Endodermal cell (in vitro differentiated cells): Measurements from ENCODE around the gene KIF16B. TPM values are rescaled to one million over a fixed set of nuclear protein-coding genes. Genes with fewer than 3 reads are reported as not detected.

Experiments
- DNase-seq: peaks from one replicate; pipeline ENCODE4 v3.0.0-alpha.2; 2017
- H3K27ac ChIP-seq: 2 replicates; pipeline ENCODE4 v1.5.1; 2013; ENCODE audit warnings: mild to moderate bottlenecking, low read depth, low read length, moderate library complexity
- H3K27me3 ChIP-seq: 2 replicates; pipeline ENCODE4 v1.6.1; 2013; ENCODE audit warnings: mild to moderate bottlenecking, low read length, moderate library complexity; ENCODE audit not compliant: insufficient read depth, control insufficient read depth, poor library complexity, severe bottlenecking
- H3K36me3 ChIP-seq: 2 replicates; pipeline ENCODE4 v1.7.0; 2013; ENCODE audit warnings: mild to moderate bottlenecking, low read length, moderate library complexity; ENCODE audit not compliant: control insufficient read depth, insufficient read depth
- H3K4me1 ChIP-seq: one replicate; pipeline ENCODE4 v1.7.0; 2013; ENCODE audit warnings: low read length; ENCODE audit not compliant: control insufficient read depth, insufficient read depth
- H3K4me3 ChIP-seq: 2 replicates; pipeline ENCODE4 v1.5.1; 2013; ENCODE audit warnings: mild to moderate bottlenecking, low read length, moderate library complexity
- H3K9ac ChIP-seq: 2 replicates; pipeline ENCODE4 v1.6.1; 2013; ENCODE audit warnings: mild to moderate bottlenecking, low read length, moderate library complexity; ENCODE audit not compliant: poor library complexity, severe bottlenecking; ENCODE audit errors: extremely low read depth
- H3K9me3 ChIP-seq: 2 replicates; pipeline ENCODE4 v1.6.1; 2013; ENCODE audit warnings: mild to moderate bottlenecking, low read length, moderate library complexity; ENCODE audit not compliant: control insufficient read depth
- H3K27ac Mint-ChIP-seq: 2 replicates; pipeline ENCODE4 v1.8.0; 2020; ENCODE audit warnings: mixed read lengths
- H3K27me3 Mint-ChIP-seq: 2 replicates; pipeline ENCODE4 v1.8.0; 2021; ENCODE audit warnings: mild to moderate bottlenecking, mixed read lengths; ENCODE audit not compliant: insufficient read depth
- H3K36me3 Mint-ChIP-seq: 2 replicates; pipeline ENCODE4 v1.8.0; 2020; ENCODE audit warnings: low read depth, mixed read lengths
- H3K4me1 Mint-ChIP-seq: 2 replicates; pipeline ENCODE4 v1.8.0; 2020; ENCODE audit warnings: mixed read lengths
- H3K4me3 Mint-ChIP-seq: 2 replicates; pipeline ENCODE4 v1.8.0; 2020; ENCODE audit warnings: mild to moderate bottlenecking, moderate library complexity, mixed read lengths
- H3K9me3 Mint-ChIP-seq: 2 replicates; pipeline ENCODE4 v1.8.0; 2020; ENCODE audit warnings: mild to moderate bottlenecking, mixed read lengths
- WGBS, 2 experiments: methylation state at CpG; one replicate each; pipeline versions ENCODE4 v1.1.5 to v1.1.7; 2013; ENCODE audit warnings: missing lambda C conversion rate in 2 of 2, mixed read lengths in 1 of 2; ENCODE audit not compliant: insufficient coverage in 1 of 2, insufficient read length in 1 of 2; 5-methylcytosine and 5-hydroxymethylcytosine counted together
- total RNA-seq, 2 donors: library from RNA; stranded (reverse); fragmentation: NEBNext Ultra II Directional in 1 of 2; extraction: Animal tissue kit (Norgen Biotek cat#: 25700) in 1 of 2; gene quantifications; 2 replicates in 1 of 2; 3 replicates in 1 of 2; pipeline ENCODE4 v1.2.1, GENCODE V29; 2021
- TF ChIP-seq, protein P1 (sequence below): fragments of 200-600 bp; sonication (generic); conservative IDR thresholded peaks from 2 replicates; pipeline ENCODE4 v1.5.0; 2021; ENCODE audit warnings: antibody characterized with exemption, mild to moderate bottlenecking

The KIF16B gene
- total RNA-seq, 2 donors from 2014 or later = 17.3 to 18.8 TPM

DNA sequence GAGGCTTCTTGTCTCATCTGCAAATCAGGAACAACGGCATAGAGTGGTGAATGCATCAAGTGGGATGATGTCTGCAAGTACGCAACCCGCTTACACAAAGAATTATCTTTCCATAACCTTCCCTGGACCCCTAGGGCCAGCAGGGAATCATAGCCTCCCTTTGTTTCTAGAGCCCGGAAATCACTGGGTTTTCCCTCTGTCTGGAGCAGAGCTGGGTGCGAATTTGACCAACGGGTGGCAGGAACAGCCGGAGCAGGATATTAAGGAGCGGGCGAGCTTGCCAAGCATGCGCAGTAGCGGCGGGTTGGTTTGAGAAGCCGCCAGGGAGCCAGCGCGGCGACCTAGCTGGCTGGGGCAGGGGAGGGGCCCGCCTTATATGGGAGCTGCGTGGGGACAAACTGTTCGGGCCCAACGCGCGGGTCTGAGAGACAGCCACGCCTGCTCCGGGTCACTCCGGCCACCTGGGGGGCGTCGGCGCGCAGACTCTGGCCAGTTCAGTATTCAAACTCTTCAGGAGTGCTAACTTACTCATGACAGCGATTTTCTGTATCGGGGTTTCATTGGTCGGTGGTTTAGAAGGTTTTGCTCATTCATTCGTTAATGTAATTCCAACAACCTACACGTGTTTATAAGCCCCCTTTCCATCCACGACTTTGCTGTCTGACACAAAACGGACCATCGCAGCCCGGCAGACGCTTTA is 1.6 kb upstream of the KIF16B start:
- no peak overlapping the region for H3K9ac ChIP-seq

DNA sequence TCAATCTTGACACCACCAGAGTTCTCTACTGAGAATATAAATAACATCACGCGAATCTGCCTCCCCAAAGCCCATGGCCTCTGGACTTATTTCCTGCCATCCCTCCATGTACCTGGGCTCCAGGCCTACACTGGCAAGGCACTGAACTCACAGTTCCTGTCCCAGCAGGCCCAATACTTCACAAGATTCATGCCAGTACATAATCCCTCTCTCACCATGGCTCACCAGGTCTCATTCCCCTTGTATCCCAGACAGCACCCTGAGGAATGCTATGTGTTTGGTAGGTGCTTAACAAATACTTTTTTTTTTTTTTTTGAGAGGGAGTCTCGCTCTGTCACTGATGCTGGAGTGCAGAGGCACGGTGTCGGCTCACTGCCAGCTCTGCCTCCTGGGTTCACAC is 1.9 kb downstream of the KIF16B start:
- DNase-seq = no peak
- no peaks in the 10 kb centered on the region for H3K36me3 Mint-ChIP-seq
- H3K9me3 Mint-ChIP-seq = peaks cover 2% of the 10 kb centered on the region
- Histone ChIP-seq H3K9me3 (no peaks in the 10 kb centered on the region), H3K4me3 (no peak overlapping the region), H3K27ac (no peak overlapping the region), H3K9ac (no peak overlapping the region), H3K4me1 (no peaks in the 10 kb centered on the region), H3K36me3 (no peaks in the 10 kb centered on the region), H3K27me3 (no peaks in the 10 kb centered on the region)
- 98% methylated on average over 5 of the region's 5 CpGs; no CpG with 5 or more reads in 1 of the 2 experiments for WGBS, 2 experiments
- no peak overlapping the region for H3K4me3 Mint-ChIP-seq
- H3K27ac Mint-ChIP-seq = no peak overlapping the region
- peaks cover 34% of the 10 kb centered on the region for H3K4me1 Mint-ChIP-seq
- no peaks in the 10 kb centered on the region for H3K27me3 Mint-ChIP-seq
- TF ChIP-seq, protein P1, sequence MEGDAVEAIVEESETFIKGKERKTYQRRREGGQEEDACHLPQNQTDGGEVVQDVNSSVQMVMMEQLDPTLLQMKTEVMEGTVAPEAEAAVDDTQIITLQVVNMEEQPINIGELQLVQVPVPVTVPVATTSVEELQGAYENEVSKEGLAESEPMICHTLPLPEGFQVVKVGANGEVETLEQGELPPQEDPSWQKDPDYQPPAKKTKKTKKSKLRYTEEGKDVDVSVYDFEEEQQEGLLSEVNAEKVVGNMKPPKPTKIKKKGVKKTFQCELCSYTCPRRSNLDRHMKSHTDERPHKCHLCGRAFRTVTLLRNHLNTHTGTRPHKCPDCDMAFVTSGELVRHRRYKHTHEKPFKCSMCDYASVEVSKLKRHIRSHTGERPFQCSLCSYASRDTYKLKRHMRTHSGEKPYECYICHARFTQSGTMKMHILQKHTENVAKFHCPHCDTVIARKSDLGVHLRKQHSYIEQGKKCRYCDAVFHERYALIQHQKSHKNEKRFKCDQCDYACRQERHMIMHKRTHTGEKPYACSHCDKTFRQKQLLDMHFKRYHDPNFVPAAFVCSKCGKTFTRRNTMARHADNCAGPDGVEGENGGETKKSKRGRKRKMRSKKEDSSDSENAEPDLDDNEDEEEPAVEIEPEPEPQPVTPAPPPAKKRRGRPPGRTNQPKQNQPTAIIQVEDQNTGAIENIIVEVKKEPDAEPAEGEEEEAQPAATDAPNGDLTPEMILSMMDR = no peak

More for the DNA sequence above, 1.6 kb upstream of the KIF16B start:
- TF ChIP-seq, protein P1 = no peak
- Histone ChIP-seq H3K36me3 (no peaks in the 10 kb centered on the region), H3K9me3 (no peaks in the 10 kb centered on the region), H3K27me3 (no peaks in the 10 kb centered on the region), H3K4me3 (peak overlapping the region; percentile 82), H3K27ac (no peak overlapping the region), H3K4me1 (no peaks in the 10 kb centered on the region)
- 2 to 11% methylated on average over 12 to 38 of the region's 39 CpGs for WGBS, 2 experiments
- H3K9me3 Mint-ChIP-seq = peaks cover 2% of the 10 kb centered on the region
- DNase-seq = peak; percentile 95
- peaks cover 34% of the 10 kb centered on the region for H3K4me1 Mint-ChIP-seq
- H3K27me3 Mint-ChIP-seq = no peaks in the 10 kb centered on the region
- peak overlapping the region; percentile 66 for H3K4me3 Mint-ChIP-seq
- peak overlapping the region; percentile 92 for H3K27ac Mint-ChIP-seq
- no peaks in the 10 kb centered on the region for H3K36me3 Mint-ChIP-seq

DNA sequence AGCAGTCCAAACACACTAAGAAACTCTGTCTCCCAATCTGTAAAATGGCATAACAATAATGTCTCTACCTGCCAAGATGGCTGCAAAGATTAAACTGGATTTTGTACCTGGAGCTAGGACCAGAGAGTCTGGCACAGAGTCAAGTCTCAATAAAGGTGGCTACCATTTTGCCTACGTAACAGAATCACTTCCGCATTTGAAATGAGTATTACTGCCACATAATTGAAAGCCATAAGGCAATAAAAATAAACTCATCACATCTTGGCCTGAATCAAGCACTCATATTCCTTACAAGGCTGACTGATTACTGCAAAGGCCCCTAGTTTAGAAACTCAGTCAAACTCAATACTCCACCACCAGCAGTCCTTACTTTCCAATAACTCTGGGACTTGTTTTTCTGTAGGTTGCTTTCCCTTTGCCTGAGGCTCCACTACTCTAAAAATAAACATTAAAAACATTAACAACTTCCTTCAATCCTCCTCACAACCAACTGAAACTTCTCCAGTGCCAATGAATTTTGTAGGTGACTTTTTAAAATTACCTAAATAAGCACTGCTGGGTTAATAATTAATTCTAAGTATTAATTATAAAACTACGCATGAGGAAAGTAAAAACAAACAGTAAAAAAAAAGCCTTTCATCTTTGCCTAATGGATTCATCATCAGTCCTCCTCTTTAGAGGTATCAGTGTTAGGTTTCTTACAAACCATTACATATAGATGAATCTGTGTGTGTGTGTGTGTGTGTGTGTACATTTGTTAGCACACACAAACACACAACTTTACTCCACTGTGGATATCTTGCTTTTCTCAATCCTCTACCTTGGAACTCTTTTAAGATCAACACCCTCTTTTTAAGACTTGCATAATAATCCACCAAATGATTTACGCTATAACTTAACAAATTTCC is 3.7 kb downstream of the KIF16B start:
- no peak overlapping the region for H3K27ac ChIP-seq
- peaks cover 3% of the 10 kb centered on the region for H3K36me3 Mint-ChIP-seq

More for the DNA sequence above, 3.7 kb downstream of the KIF16B start:
- no peak for DNase-seq
- Mint-ChIP-seq H3K27ac (no peak overlapping the region), H3K4me1 (peaks cover 43% of the 10 kb centered on the region), H3K9me3 (no peaks in the 10 kb centered on the region), H3K4me3 (no peak overlapping the region), H3K27me3 (no peaks in the 10 kb centered on the region)
- Histone ChIP-seq H3K4me3 (no peak overlapping the region), H3K27me3 (no peaks in the 10 kb centered on the region), H3K36me3 (no peaks in the 10 kb centered on the region), H3K9me3 (no peaks in the 10 kb centered on the region), H3K9ac (no peak overlapping the region), H3K4me1 (no peaks in the 10 kb centered on the region)
- TF ChIP-seq, protein P1 = no peak
- WGBS, 2 experiments = 94 to 97% methylated on average over 2 of the region's 4 CpGs
